Measurements from ENCODE around the gene RNASET2.
"Not testable (repeated sequence)": the region's sequence is repeated elsewhere in the genome, so short reads cannot be mapped to it uniquely, and the experiment has no call there.

RNASET2 gene

GRCh38 chr6:166925141-166925996 lies 31.0 kb downstream of the RNASET2 start:
- DNase-seq, result no peak

GRCh38 chr6:166924531-166924930 lies 31.8 kb downstream of the RNASET2 start:
- no peak for DNase-seq

DNA sequence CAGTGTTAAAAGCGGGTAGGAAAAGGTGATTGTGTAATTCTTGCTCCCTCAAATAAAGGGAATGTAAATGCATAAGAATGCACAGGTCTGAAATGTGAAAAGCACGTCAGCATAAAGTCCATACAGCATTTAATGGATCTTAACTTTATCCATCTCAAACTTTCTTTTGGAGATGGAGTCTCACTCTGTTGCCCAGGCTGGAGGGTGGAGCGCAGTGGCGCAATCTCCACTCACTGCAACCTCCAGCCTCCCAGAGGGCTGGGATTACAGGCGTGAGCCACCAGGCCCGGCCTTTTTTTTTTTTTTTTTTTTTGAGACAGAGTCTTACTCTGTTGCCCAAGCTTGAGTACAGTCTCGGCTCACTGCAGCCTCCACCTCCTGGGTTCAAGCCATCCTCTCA lies 33.4 kb downstream of the RNASET2 start:
- DNase-seq, result no peak

- no peak for DNase-seq
These were observed 34.8 kb downstream of the RNASET2 start for GRCh38 chr6:166921570-166921969.

DNA sequence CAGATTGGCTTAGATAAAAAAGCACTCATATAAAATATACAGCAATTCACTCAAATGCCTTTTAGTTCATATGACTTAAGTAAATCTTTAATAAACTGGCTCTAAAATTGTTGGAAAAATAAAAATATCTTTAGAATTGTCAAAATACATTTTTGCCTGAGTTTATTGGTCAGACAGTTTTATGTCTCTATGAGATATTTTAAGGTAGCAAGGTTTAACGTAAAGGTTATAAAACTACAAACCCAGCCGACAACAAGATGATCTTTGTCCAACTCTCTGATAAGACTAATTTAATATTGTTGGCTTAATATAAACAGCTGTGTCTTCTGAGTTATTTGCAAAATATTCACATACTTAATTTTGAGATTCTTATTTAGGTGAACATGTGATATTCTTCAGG lies 39.5 kb downstream of the RNASET2 start:
- DNase-seq, result no peak

DNA sequence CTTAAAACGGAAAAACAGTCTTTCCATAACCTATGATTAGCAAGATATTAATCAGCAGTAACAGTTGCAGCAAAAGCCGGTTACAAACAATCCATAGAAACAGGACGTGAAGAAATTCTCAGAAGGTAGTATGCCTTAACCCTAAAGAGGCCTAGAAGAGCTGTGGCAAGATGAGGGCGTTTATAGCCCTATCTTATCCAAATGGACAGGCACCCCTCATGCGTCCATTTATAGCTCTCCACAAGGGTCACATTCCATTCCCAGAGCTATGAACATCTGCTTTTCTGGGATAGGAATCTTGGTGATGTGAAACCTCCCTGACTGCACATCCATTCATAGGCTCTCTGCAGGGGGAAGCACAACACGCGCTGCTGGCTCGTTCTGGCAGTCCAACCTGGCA lies 40.9 kb downstream of the RNASET2 start:
- DNase-seq, result not testable (repeated sequence)

GRCh38 chr6:166914952-166915351 lies 41.4 kb downstream of the RNASET2 start:
- not testable (repeated sequence) for DNase-seq

DNA sequence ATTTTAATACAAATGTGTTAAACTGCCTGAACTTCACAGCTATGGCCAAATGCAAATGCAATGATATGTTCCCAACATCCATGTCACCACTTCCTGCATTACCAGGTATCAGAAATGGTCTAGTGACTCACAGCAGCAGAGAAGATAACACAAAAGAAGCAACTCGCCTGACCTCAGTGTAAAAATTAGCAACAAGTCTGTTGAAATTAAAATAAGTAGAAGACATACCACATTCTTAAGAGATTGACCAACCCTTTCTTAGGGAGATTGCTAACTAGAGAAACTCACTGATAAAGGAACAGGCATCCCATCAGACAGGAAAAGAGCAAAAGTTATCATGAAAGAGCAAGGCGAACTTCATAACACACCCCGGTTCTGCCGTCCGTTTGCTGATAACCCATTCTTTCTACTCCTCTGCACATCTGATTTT lies 45.1 kb downstream of the RNASET2 start:
- DNase-seq, result no peak

DNA sequence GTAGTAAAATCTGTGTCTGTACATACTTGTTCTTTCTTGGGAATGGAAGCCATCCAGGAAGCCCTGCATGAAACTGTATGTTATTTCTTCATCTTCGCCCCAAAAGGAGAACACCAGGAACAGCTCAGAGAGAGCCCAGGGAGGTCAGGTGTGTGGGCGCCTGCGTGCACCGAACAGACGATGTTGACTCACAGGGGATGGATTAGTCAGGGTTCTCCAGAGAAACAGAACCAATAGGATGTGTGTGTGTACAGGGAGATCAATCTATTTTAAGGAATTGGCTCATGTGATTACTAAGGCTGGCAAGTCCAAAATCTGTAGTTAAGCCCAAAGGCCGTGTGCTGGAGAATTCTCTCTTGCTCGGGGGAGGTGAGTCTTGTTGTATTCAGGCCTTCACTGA lies 45.7 kb downstream of the RNASET2 start:
- DNase-seq, result no peak

- no peak for DNase-seq
These were observed 47.5 kb downstream of the RNASET2 start for GRCh38 chr6:166908811-166909210.

DNA sequence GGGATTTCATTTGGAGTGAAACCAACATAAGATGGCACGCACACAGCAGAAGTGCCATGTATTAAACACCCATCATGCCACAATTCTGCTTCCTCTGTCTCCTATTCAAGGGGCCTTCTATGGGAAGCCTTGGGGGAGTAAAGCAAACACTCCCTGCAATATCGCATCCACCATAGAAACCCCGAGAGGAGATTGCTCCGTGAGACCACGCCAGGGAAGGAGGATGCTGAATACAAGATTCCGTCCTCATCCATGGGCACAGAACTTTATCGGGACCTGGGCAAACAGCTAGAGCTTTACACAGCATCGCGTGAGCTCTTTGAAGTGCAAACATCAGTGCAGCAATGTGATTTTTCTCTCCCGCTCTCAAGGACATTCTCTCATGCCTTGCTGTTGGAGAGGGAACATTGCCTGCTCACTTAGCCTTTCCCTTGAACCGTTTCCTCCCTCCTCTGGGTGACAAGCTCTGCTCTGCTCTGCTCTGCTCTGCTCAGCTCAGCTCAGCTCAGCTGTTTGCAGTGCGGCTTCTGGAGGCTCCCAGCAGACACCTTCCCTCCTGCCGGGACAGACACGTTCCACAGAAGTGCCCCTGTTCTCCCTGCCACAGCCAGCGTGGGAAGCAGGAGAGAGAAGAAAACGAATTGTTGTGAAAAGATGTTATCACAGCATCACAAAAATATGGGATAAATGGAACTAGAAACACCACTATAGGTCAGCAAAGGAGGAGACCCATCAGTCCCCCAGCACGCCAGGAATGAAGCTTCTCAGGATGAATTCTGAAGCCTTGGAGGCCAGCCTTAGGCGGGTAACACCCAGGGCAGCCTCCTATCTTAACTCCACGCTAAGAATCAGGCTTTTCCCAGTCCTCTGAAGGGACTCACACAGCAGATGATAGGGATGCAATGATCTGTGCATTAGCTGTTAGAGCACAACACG lies 48.2 kb downstream of the RNASET2 start:
- DNase-seq, result no peak

DNA sequence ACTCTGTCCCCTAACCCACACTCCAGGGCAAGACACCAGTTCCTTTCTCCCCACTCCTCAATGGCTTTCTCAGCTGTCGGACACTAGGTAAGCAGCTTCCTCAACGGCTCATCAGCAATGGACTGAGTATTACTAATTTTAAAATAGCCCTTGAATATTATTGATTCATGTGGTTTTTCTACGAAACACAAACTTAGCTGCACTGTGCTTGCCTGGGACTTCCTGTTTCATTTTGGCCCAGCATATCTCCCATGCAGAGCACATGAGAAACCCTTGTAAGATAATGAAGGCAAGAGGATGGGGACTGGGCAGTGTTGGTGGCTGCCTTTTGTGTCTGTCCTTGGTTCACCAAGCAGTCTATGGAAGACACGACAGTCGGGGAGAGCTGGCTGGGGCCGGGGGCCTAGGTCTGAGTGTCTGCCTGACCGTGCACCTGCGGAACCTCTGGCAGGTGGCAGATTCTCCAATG lies 48.9 kb downstream of the RNASET2 start:
- no peak for DNase-seq

- no peak for DNase-seq
These were observed 49.8 kb downstream of the RNASET2 start for GRCh38 chr6:166906376-166907044.

DNA sequence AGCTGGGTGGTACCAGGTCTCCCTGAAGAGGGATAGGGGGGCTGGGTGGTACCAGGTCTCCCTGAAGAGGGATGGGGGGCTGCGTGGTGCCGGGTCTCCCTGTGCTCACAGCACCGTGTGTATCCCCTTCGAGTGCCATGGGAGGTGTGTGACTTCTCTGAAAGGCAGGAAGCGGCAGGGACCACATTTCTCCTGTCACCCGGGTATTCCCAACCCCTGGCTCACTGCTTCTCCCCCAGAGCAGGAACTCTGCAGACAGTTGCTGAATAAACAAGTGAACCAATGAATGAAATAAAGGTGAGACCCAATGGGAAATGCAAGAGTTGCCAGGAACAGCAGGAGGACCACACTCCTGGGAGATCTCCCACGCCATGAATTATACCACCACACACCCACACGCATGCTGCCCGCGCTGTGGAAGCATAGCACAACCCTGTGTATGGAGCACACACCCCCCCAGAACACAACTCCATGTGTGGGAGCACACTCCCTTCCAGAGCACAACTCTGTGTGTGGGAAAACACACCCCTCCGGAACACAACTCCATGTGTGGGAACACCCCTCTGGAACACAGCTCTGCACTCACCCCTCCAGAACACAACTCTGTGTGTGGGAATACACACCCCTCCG lies 50.7 kb downstream of the RNASET2 start:
- no peak for DNase-seq

GRCh38 chr6:166905013-166905412 lies 51.3 kb downstream of the RNASET2 start:
- DNase-seq, result no peak

DNA sequence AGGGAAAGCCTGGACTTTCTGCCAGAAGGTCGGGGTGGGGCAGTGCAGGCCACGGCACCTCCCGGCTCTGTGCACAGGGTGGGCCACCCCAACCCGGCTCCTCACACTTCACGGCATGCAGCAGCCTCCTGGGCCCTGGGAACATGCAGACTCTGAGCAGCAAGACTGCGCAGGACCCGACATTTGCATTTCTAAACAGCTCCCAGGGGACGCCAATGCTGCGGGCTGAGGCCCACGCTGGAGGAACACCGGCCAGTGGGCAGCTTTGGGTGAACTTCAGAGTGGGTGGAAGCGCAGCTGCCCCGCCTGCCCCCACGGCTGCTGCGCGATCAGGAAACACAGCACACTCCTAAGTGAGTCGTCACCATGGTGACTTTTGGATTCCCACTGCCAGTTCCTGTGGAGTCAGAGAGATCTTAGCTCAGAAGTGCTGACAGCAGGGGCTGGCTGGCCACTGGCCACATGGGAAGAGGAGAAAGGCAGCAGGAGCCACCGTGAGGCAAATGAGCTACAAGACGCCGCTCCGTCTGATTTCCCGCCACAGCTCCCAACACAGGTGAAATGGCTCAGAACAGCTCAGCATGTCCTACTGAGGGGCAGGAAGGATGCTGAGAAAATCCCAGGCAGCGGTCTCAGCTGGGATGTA lies 52.1 kb downstream of the RNASET2 start:
- DNase-seq, result no peak

- DNase-seq, result no peak
These were observed 52.9 kb downstream of the RNASET2 start for GRCh38 chr6:166903500-166903899.

GRCh38 chr6:166903027-166903426 lies 53.3 kb downstream of the RNASET2 start:
- no peak for DNase-seq

DNA sequence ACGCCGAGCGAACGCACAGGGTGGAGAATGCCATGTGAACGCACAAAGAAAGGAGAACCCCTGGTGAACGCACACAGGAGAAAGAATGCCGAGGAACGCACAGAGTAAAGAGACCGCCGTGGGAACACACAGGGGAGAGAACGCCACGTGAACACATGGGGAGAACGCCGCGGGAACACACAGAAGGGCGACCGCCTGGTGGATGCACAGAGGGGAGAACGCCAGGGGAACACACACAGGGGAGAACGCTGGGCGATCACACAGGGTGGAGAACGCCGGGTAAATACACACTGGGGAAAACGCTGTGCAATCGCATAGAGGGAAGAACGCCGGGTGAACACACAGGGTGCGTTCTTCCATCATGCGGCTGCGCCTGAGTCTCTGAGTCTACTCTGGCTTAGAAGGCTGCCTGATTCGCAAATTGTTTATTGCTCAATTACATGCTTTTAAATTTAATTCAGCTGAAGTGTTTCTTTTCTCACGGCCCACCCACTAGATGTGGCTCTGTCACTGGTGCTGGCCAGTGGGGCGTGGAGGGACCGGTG lies 54.1 kb downstream of the RNASET2 start:
- DNase-seq, result no peak

DNA sequence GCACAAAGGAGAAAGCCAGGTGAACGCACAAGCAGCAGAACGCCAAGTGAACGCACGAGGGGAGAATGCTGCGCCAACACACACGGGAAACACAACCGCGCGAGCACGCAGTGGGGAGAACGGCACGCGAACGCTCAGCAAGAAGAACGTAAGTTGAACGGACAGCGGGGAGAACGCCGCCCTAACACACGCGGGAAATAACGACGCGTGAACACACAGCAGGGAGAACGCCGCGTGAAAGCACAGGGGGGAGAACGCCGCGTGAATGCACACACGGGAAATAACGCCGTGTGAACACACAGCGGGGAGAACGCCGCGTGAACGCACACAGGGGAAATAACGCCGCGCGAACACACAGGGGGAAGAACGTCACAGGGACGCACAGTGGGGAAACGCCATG lies 54.7 kb downstream of the RNASET2 start:
- DNase-seq, result no peak

DNA sequence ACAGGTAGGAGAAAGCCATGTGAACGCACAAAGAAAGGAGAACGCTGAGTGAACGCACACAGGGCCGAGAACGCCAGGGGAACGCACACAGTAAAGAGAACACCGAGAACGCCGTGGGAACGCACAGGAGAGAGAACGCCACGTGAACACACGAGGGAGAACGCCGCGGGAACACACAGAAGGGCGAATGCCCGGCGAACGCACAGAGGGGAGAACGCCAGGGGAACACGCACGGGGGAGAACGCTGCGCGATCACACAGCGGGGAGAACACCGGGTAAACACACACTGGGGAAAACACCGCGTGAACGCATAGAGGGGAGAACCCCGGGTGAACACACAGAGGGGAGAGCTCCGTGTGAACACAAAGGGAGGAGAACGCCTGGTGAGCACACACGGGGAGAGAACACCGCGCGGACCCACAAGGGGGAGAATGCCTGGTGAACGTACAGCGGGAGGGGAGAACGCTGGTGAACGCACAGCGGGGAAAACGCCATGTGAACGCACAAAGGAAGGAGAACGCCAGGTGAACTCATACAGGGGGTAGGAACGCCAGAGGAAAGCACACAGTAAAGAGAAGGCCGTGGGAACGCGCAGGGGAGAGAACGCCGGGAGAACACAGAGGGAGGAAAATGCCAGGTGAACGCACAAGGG lies 55.3 kb downstream of the RNASET2 start:
- no peak for DNase-seq

All from SHP77 treated with DMSO at 0.1 percent for 48 hours (cell line).